ENCODE data around the gene DPM1. TPM values are rescaled to one million over a fixed set of nuclear protein-coding genes. Genes with fewer than 3 reads are reported as not detected.

Gene DPM1
- total and polyA plus RNA-seq, 3 donors from 2014 or later: 44.5 to 71.0 (median 54.3) TPM

GRCh38 chr20:50996901-50997865, 38.9 kb upstream of the DPM1 start:
- Histone ChIP-seq H3K27ac (no peak overlapping the region), H3K27me3 (no peaks in the 10 kb centered on the region), H3K4me3 (no peak overlapping the region), H3K36me3 (ENCODE audit: low read depth, missing control alignments) (no peaks in the 10 kb centered on the region), H3K9me3 (no peaks in the 10 kb centered on the region), H3K4me1 (peaks cover 4% of the 10 kb centered on the region)
- DNase-seq: no peak
- WGBS, 2 donors: 62 to 75% methylated on average over 8 to 10 of the region's 10 CpGs
- TF ChIP-seq POLR2A (IDR thresholded peaks at IDR 0.05): no peak
- TF ChIP-seq, protein P1, sequence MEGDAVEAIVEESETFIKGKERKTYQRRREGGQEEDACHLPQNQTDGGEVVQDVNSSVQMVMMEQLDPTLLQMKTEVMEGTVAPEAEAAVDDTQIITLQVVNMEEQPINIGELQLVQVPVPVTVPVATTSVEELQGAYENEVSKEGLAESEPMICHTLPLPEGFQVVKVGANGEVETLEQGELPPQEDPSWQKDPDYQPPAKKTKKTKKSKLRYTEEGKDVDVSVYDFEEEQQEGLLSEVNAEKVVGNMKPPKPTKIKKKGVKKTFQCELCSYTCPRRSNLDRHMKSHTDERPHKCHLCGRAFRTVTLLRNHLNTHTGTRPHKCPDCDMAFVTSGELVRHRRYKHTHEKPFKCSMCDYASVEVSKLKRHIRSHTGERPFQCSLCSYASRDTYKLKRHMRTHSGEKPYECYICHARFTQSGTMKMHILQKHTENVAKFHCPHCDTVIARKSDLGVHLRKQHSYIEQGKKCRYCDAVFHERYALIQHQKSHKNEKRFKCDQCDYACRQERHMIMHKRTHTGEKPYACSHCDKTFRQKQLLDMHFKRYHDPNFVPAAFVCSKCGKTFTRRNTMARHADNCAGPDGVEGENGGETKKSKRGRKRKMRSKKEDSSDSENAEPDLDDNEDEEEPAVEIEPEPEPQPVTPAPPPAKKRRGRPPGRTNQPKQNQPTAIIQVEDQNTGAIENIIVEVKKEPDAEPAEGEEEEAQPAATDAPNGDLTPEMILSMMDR (IDR thresholded peaks at IDR 0.05): no peak
- intact Hi-C loops (cut with DNase I; ENCODE audit: low total_unique reads): no loop called here

- no peak overlapping the region for H3K4me3 ChIP-seq
- no peak for DNase-seq
- H3K9me3 ChIP-seq: no peaks in the 10 kb centered on the region
- no peaks in the 10 kb centered on the region for H3K36me3 ChIP-seq (ENCODE audit: low read depth, missing control alignments)
- no peak overlapping the region for H3K27ac ChIP-seq
- intact Hi-C loops (cut with DNase I; ENCODE audit: low total_unique reads): no loop called here
- no peaks in the 10 kb centered on the region for H3K27me3 ChIP-seq
- 89 to 93% methylated on average over 5 of the region's 5 CpGs for WGBS, 2 donors
- H3K4me1 ChIP-seq: peaks cover 4% of the 10 kb centered on the region
- no peak for TF ChIP-seq POLR2A (IDR thresholded peaks at IDR 0.05)
- TF ChIP-seq, protein P1 (IDR thresholded peaks at IDR 0.05): no peak
Measured at GRCh38 chr20:50995506-50995905, 37.2 kb upstream of the DPM1 start.

DNA sequence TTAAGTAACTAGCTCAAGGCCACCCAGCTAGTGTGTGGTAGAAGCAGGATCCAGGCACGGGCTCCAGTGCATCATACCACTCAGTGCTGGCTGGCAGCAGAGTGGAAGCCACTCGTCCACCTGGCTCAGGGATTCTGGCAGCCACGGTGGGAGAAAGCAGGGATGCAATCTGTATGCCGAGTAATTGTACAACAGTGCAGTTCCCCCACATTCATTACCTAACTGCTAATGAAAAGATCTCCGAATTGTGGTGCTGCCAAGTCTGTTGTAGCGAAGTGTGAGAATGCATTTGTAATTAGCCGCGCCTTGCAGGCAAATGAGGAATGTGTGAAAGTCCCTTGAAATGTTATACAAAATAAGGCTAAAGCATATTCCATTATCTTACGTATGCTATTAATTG, 35.5 kb upstream of the DPM1 start:
- TF ChIP-seq, protein P1 (IDR thresholded peaks at IDR 0.05): no peak
- no peak for TF ChIP-seq POLR2A (IDR thresholded peaks at IDR 0.05)
- intact Hi-C loops (cut with DNase I; ENCODE audit: low total_unique reads): no loop called here
- DNase-seq: peak; percentile 41

GRCh38 chr20:50992733-50993457, 34.6 kb upstream of the DPM1 start:
- intact Hi-C loops (cut with DNase I; ENCODE audit: low total_unique reads): no loop called here
- Histone ChIP-seq H3K9me3 (no peaks in the 10 kb centered on the region), H3K27me3 (no peaks in the 10 kb centered on the region), H3K27ac (peak overlapping the region in 1 of 2 donors; percentile 30), H3K4me3 (no peak overlapping the region), H3K4me1 (peaks cover 4% of the 10 kb centered on the region), H3K36me3 (ENCODE audit: low read depth, missing control alignments) (no peaks in the 10 kb centered on the region)
- peak; percentile 93 for DNase-seq
- WGBS, 2 donors: 37 to 44% methylated on average over 9 to 13 of the region's 13 CpGs
- TF ChIP-seq, protein P1 (IDR thresholded peaks at IDR 0.05): peak; percentile 83 to 97 (median 85)
- no peak for TF ChIP-seq POLR2A (IDR thresholded peaks at IDR 0.05)

More for the DNA sequence above, 35.5 kb upstream of the DPM1 start:
- 45 to 66% methylated on average over 7 to 9 of the region's 9 CpGs for WGBS, 2 donors
- Histone ChIP-seq H3K4me3 (no peak overlapping the region), H3K4me1 (peaks cover 4% of the 10 kb centered on the region), H3K27me3 (no peaks in the 10 kb centered on the region), H3K9me3 (no peaks in the 10 kb centered on the region), H3K36me3 (ENCODE audit: low read depth, missing control alignments) (no peaks in the 10 kb centered on the region), H3K27ac (peak overlapping the region in 1 of 2 donors; percentile 30)

Data from testis (tissue), 3 donors.